Ovary (tissue), 10 donors: Measurements from ENCODE around the gene CCDC182. TPM values are rescaled to one million over a fixed set of nuclear protein-coding genes. Genes with fewer than 3 reads are reported as not detected.

Source experiments
- DNase-seq, 5 donors: peaks; one replicate each; pipeline ENCODE4 v3.0.0-alpha.2; 2019 to 2020
- H3K27ac ChIP-seq, 2 donors: fragments of 200-600 bp; one replicate each; pipeline versions ENCODE4 v1.5.1 to v1.8.0; 2019 to 2022
- H3K27me3 ChIP-seq: fragments of 200-600 bp; one replicate; pipeline ENCODE4 v1.8.0; 2022
- H3K36me3 ChIP-seq: fragments of 200-600 bp; sonication (generic); one replicate; pipeline ENCODE4 v1.5.1; 2019
- H3K4me1 ChIP-seq: one replicate; pipeline ENCODE4 v1.8.1; 2013; ENCODE audit warnings: mild to moderate bottlenecking, moderate library complexity; ENCODE audit not compliant: insufficient read depth
- H3K4me3 ChIP-seq: fragments of 200-600 bp; sonication (generic); one replicate; pipeline ENCODE4 v1.5.1; 2017
- H3K9me3 ChIP-seq, 2 donors: fragments of 200-600 bp in 1 of 2; sonication (generic) in 1 of 2; one replicate each; pipeline versions ENCODE4 v1.5.1 to v1.8.1; 2013 to 2019; ENCODE audit warnings: mild to moderate bottlenecking in 1 of 2, moderate library complexity in 1 of 2
- CTCF ChIP-seq, 3 donors: fragments of 450-650 bp in 2 of 3; fragments of 200-600 bp in 1 of 3; IDR thresholded peaks; one replicate each; pipeline versions ENCODE4 v1.5.1 to v1.8.0; 2016 to 2022; ENCODE audit warnings: antibody characterized with exemption in 3 of 3, mild to moderate bottlenecking in 1 of 3
- EP300 ChIP-seq: sonication (generic); formaldehyde crosslinking; IDR thresholded peaks from one replicate; pipeline ENCODE4 v1.6.1; 2017; ENCODE audit warnings: antibody characterized with exemption
- POLR2A ChIP-seq: fragments of 450-650 bp; IDR thresholded peaks from one replicate; pipeline ENCODE4 v1.6.1; 2017; ENCODE audit warnings: antibody characterized with exemption, mild to moderate bottlenecking, moderate library complexity
- WGBS, 3 donors: extraction: QIAGEN DNeasy Blood & Tissue Kit in 1 of 3; methylation state at CpG; one replicate each; pipeline versions ENCODE4 v1.1.5 to v1.1.7; 2013 to 2017; 5-methylcytosine and 5-hydroxymethylcytosine counted together
- intact Hi-C, 4 donors: fragments of 100-400 bp; cut with DNase I; formaldehyde crosslinking; loops; one replicate each; pipeline versions ENCODE4 v1.11.0 to v1.15.1; 2022 to 2023
- long read RNA-seq, 3 donors: library from polyadenylated mRNA in 2 of 3; unstranded in 2 of 3; transcript quantifications; one replicate each; pipeline ENCODE4 v2.0.0 and lab custom pipeline, GENCODE V29; 2021 to 2026
- polyA plus RNA-seq, 2 donors: library from polyadenylated mRNA; stranded (reverse); fragments of 200-250 nt in 1 of 2; fragments of 350-450 nt in 1 of 2; fragmentation: Illumina TruSeq in 1 of 2; extraction: RNeasy Lipid Tissue Mini Kit (QIAGEN cat#74804) in 1 of 2; gene quantifications; one replicate each; pipeline ENCODE4 v1.2.3, GENCODE V29; 2013 to 2014
- total RNA-seq, 7 donors: library from RNA; depleted of rRNA in 2 of 7; stranded (reverse); fragments of >200 nt in 2 of 7; fragmentation: NEBNext Ultra II Directional in 3 of 7; extraction: Animal tissue kit (Norgen Biotek cat#: 25700) in 3 of 7; gene quantifications; one replicate each; pipeline versions ENCODE4 v1.1.0 to v1.2.4, GENCODE V29; 2016 to 2023
- donor health status: DM: no; HTN: no; CAD: no; lungs with moderate emphysema.
- donor health status: DM: no; HTN: no; CAD: no.
- donor health status: Bipolar disorder and iron deficiency.
- donor health status: DM: yes; HTN: yes; CAD: no.
- donor health status: DM: no; HTN: no; CAD: no.
- donor health status: DM: yes; HTN: yes; CAD: no.

The CCDC182 gene
- total RNA-seq (not detected), polyA plus RNA-seq (not detected)
- long read RNA-seq, donor 1: 0 reads
- long read RNA-seq, donor 2: 0 reads
- long read RNA-seq, donor 3: 0 reads

GRCh38 chr17:57745242-57745641 lies at the start of gene CCDC182:
Gene CCDC182, minus strand, starts transcription at chr17:57745299. Its CDS starts 27 bp downstream, at chr17:57745272.
- WGBS, 3 donors: 81 to 84% (median 83%) methylated on average over 4 of the region's 4 CpGs
- no peaks in the 10 kb centered on the region for H3K36me3 ChIP-seq
- intact Hi-C loops: loop anchor here in 3 of 4 donors (5.0 to 10.0 kb wide), 4 partner anchors 140 to 610 kb away; no protein-coding TSS in a partner anchor
- TF ChIP-seq CTCF (IDR thresholded peaks at IDR 0.05) (no peak), POLR2A (no peak), EP300 (no peak)
- no peaks in the 10 kb centered on the region for H3K4me1 ChIP-seq
- H3K27ac ChIP-seq: no peak within 1 kb of the TSS
- H3K9me3 ChIP-seq: no peaks in the 10 kb centered on the region
- no peak within 1 kb of the TSS for H3K4me3 ChIP-seq
- no peaks in the 10 kb centered on the region for H3K27me3 ChIP-seq
- no peak for DNase-seq

- Histone ChIP-seq H3K36me3 (no peaks in the 10 kb centered on the region), H3K9me3 (no peaks in the 10 kb centered on the region), H3K27ac (no peak overlapping the region), H3K4me3 (no peak overlapping the region), H3K27me3 (no peaks in the 10 kb centered on the region), H3K4me1 (no peaks in the 10 kb centered on the region)
- no peak for DNase-seq
- TF ChIP-seq CTCF (IDR thresholded peaks at IDR 0.05) (no peak), POLR2A (no peak), EP300 (no peak)
- intact Hi-C loops: no loop called here
- 63 to 77% (median 69%) methylated on average over 2 of the region's 2 CpGs for WGBS, 3 donors
Observed at GRCh38 chr17:57794841-57795240, 49.7 kb upstream of the CCDC182 start.

GRCh38 chr17:57788725-57789124 lies 43.6 kb upstream of the CCDC182 start:
- 22 to 26% (median 24%) methylated on average over 4 of the region's 4 CpGs for WGBS, 3 donors
- H3K27me3 ChIP-seq: no peaks in the 10 kb centered on the region
- DNase-seq: no peak

GRCh38 chr17:57785022-57785421 lies 39.9 kb upstream of the CCDC182 start:
- peak in 2 of 5 donors; percentile 44 to 47 for DNase-seq
- H3K4me3 ChIP-seq: no peak overlapping the region
- no peaks in the 10 kb centered on the region for H3K27me3 ChIP-seq
- intact Hi-C loops: no loop called here
- H3K36me3 ChIP-seq: no peaks in the 10 kb centered on the region
- peaks cover 6% of the 10 kb centered on the region for H3K4me1 ChIP-seq
- no peak for TF ChIP-seq EP300
- no peak for TF ChIP-seq POLR2A
- no peak for TF ChIP-seq CTCF (IDR thresholded peaks at IDR 0.05)
- 25 to 41% (median 38%) methylated on average over 7 of the region's 7 CpGs for WGBS, 3 donors
- no peaks in the 10 kb centered on the region for H3K9me3 ChIP-seq
- no peak overlapping the region for H3K27ac ChIP-seq

More at GRCh38 chr17:57788725-57789124, 43.6 kb upstream of the CCDC182 start:
- Histone ChIP-seq H3K4me1 (no peaks in the 10 kb centered on the region), H3K36me3 (no peaks in the 10 kb centered on the region), H3K9me3 (no peaks in the 10 kb centered on the region), H3K27ac (no peak overlapping the region), H3K4me3 (no peak overlapping the region)
- TF ChIP-seq CTCF (IDR thresholded peaks at IDR 0.05) (no peak), POLR2A (no peak), EP300 (no peak)
- intact Hi-C loops: no loop called here
